Measurements from ENCODE around the gene KIAA0232. TPM values are rescaled to one million over a fixed set of nuclear protein-coding genes. Genes with fewer than 3 reads are reported as not detected.

KIAA0232 gene
- total and polyA plus RNA-seq, 4 donors, result 7.9 to 38.8 (median 20.6) TPM

DNA sequence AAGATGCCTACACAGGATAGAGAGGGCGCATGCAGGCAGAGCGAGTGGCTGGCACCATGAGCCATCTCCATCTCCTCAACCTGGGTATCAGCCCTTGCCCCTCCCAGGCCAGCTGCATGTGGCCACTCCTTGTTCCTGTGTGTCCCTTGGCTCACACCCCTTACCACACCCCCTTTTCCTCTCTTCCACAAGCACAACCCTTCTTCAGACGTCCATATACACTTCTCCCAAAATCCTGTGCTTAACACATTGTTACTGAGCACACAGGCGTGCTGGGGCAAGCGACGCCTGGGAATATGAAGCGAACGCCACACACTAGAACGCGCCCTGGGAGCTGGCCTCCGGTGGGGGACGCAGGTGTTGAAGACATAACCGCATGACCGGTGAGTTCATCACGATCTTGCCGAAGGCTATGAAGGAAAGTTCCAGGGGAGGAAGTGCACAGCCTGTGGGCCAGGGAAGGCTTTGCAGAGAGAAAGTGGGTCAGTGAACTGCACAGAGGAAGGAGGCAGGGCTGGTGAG, 19.1 kb upstream of the KIAA0232 start:
- Histone ChIP-seq H3K4me3 (ENCODE audit: low read length in 2 of 2) (no peak overlapping the region), H3K36me3 (ENCODE audit: control insufficient read depth in 1 of 2, insufficient read depth in 2 of 2, low read length in 1 of 2) (no peaks in the 10 kb centered on the region), H3K27me3 (ENCODE audit: control insufficient read depth in 1 of 2, insufficient read depth in 2 of 2, low read length in 1 of 2) (no peaks in the 10 kb centered on the region), H3K4me1 (ENCODE audit: control insufficient read depth in 1 of 2, insufficient read depth in 2 of 2, low read length in 2 of 2) (no peaks in the 10 kb centered on the region), H3K27ac (ENCODE audit: low read depth in 1 of 2, low read length in 2 of 2) (no peak overlapping the region), H3K9me3 (ENCODE audit: control insufficient read depth, low read length) (no peaks in the 10 kb centered on the region)
- DNase-seq (no peak), ATAC-seq (ENCODE audit: low FRiP score) (no peak)
- intact Hi-C loops (cut with DNase I), result no loop called here
- WGBS, 2 donors, result 81 to 82% methylated on average over 16 of the region's 16 CpGs

- H3K27me3 ChIP-seq (ENCODE audit: control insufficient read depth in 1 of 2, insufficient read depth in 2 of 2, low read length in 1 of 2), result no peaks in the 10 kb centered on the region
- ATAC-seq (ENCODE audit: low FRiP score), result no peak
These were observed 17.4 kb upstream of the KIAA0232 start for GRCh38 chr4:6764976-6765620.

DNA sequence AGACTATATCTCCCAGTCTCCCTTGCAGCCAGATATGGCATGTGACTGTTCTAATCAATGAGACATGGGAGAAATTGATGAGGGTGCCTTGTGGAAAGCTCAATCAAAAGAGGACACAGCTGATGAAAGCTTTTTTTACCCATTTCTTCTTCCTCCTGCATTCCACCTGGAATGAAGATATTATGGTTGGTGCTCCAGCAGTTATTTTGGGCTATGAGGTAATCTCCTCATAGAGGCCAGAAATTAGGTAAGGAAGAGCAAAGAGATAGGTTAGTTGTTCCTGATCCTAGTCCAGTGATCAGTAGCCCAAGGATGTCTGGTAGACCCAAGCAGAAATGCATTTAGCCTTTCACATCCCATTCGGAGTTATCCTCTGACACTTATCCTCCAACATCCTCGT, 16.8 kb upstream of the KIAA0232 start:
- Histone ChIP-seq H3K4me3 (ENCODE audit: low read length in 2 of 2) (no peak overlapping the region), H3K27ac (ENCODE audit: low read depth in 1 of 2, low read length in 2 of 2) (no peak overlapping the region), H3K36me3 (ENCODE audit: control insufficient read depth in 1 of 2, insufficient read depth in 2 of 2, low read length in 1 of 2) (no peaks in the 10 kb centered on the region), H3K27me3 (ENCODE audit: control insufficient read depth in 1 of 2, insufficient read depth in 2 of 2, low read length in 1 of 2) (no peaks in the 10 kb centered on the region), H3K9me3 (ENCODE audit: control insufficient read depth, low read length) (no peaks in the 10 kb centered on the region), H3K4me1 (ENCODE audit: control insufficient read depth in 1 of 2, insufficient read depth in 2 of 2, low read length in 2 of 2) (no peaks in the 10 kb centered on the region)
- DNase-seq (no peak), ATAC-seq (ENCODE audit: low FRiP score) (no peak)
- intact Hi-C loops (cut with DNase I), result no loop called here
- 92 to 94% methylated on average over 2 of the region's 2 CpGs for WGBS, 2 donors

More at GRCh38 chr4:6764976-6765620, 17.4 kb upstream of the KIAA0232 start:
- no peak overlapping the region for H3K27ac ChIP-seq (ENCODE audit: low read depth in 1 of 2, low read length in 2 of 2)
- WGBS, 2 donors, result 83 to 88% methylated on average over 11 of the region's 11 CpGs
- H3K4me3 ChIP-seq (ENCODE audit: low read length in 2 of 2), result no peak overlapping the region
- no peaks in the 10 kb centered on the region for H3K9me3 ChIP-seq (ENCODE audit: control insufficient read depth, low read length)
- no peaks in the 10 kb centered on the region for H3K4me1 ChIP-seq (ENCODE audit: control insufficient read depth in 1 of 2, insufficient read depth in 2 of 2, low read length in 2 of 2)
- intact Hi-C loops (cut with DNase I), result no loop called here
- H3K36me3 ChIP-seq (ENCODE audit: control insufficient read depth in 1 of 2, insufficient read depth in 2 of 2, low read length in 1 of 2), result no peaks in the 10 kb centered on the region
- no peak for DNase-seq

GRCh38 chr4:6767386-6767747, 15.2 kb upstream of the KIAA0232 start:
- Histone ChIP-seq H3K27me3 (ENCODE audit: control insufficient read depth in 1 of 2, insufficient read depth in 2 of 2, low read length in 1 of 2) (no peaks in the 10 kb centered on the region), H3K4me3 (ENCODE audit: low read length in 2 of 2) (no peak overlapping the region), H3K9me3 (ENCODE audit: control insufficient read depth, low read length) (no peaks in the 10 kb centered on the region), H3K4me1 (ENCODE audit: control insufficient read depth in 1 of 2, insufficient read depth in 2 of 2, low read length in 2 of 2) (peaks cover 0 to 2% of the 10 kb centered on the region in 2 donors), H3K36me3 (ENCODE audit: control insufficient read depth in 1 of 2, insufficient read depth in 2 of 2, low read length in 1 of 2) (no peaks in the 10 kb centered on the region), H3K27ac (ENCODE audit: low read depth in 1 of 2, low read length in 2 of 2) (no peak overlapping the region)
- no peak for DNase-seq
- intact Hi-C loops (cut with DNase I), result no loop called here
- WGBS, 2 donors, result 90 to 94% methylated on average over 6 of the region's 6 CpGs
- no peak for ATAC-seq (ENCODE audit: low FRiP score)

DNA sequence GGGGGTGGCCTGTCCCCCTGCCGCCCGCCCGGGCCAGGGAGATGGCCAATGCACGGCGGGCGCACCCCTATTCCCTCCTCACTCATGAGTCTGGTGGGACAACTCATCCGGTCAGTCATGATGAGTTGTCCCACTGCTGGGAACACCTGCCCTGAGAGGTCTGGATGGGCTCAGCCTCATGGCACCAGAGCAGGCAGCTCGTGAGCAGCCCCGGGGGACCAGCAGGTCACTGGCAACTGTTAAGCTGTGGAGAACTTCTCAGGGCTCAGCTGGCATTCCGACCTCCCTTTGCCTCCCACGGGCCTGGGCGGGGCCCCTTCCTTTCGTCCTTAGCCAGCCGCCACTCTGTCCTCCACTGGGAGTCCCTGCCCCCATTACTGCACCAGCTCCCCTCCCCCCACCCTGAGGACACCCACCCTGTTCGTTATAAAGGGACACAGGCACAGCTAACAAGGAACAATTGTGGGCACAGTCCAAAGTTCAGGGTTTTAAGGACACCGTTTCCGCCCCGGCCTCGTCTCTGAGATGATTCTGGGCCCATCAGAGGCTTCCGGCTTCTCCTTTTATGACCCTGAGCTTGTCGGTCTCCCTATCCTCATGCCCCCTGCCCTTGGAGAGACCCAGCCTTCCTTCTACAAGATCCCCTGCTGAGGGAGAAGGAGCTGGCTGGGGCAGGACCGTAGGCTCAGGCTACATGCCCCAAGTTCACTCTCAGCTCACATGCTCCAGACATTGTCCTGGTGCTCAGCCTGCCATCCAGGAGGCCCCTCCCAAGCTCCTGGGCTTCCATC, 14.6 kb upstream of the KIAA0232 start:
- Histone ChIP-seq H3K4me1 (ENCODE audit: control insufficient read depth in 1 of 2, insufficient read depth in 2 of 2, low read length in 2 of 2) (peaks cover 0 to 2% of the 10 kb centered on the region in 2 donors), H3K36me3 (ENCODE audit: control insufficient read depth in 1 of 2, insufficient read depth in 2 of 2, low read length in 1 of 2) (no peaks in the 10 kb centered on the region), H3K27me3 (ENCODE audit: control insufficient read depth in 1 of 2, insufficient read depth in 2 of 2, low read length in 1 of 2) (no peaks in the 10 kb centered on the region), H3K9me3 (ENCODE audit: control insufficient read depth, low read length) (no peaks in the 10 kb centered on the region), H3K4me3 (ENCODE audit: low read length in 2 of 2) (no peak overlapping the region), H3K27ac (ENCODE audit: low read depth in 1 of 2, low read length in 2 of 2) (peak overlapping the region; percentile 7 to 30)
- intact Hi-C loops (cut with DNase I), result no loop called here
- ATAC-seq (ENCODE audit: low FRiP score) (no peak), DNase-seq (no peak)
- 63 to 64% methylated on average over 20 to 22 of the region's 22 CpGs for WGBS, 2 donors

- peak; percentile 72 for ATAC-seq (ENCODE audit: low FRiP score)
- 8% methylated on average over 4 of the region's 4 CpGs for WGBS, 2 donors
These were observed 14.0 kb upstream of the KIAA0232 start for GRCh38 chr4:6768539-6768905.

GRCh38 chr4:6769233-6769988, 13.1 kb upstream of the KIAA0232 start:
- Histone ChIP-seq H3K9me3 (ENCODE audit: control insufficient read depth, low read length) (no peaks in the 10 kb centered on the region), H3K27ac (ENCODE audit: low read depth in 1 of 2, low read length in 2 of 2) (no peak overlapping the region), H3K27me3 (ENCODE audit: control insufficient read depth in 1 of 2, insufficient read depth in 2 of 2, low read length in 1 of 2) (no peaks in the 10 kb centered on the region), H3K4me3 (ENCODE audit: low read length in 2 of 2) (no peak overlapping the region), H3K36me3 (ENCODE audit: control insufficient read depth in 1 of 2, insufficient read depth in 2 of 2, low read length in 1 of 2) (no peaks in the 10 kb centered on the region), H3K4me1 (ENCODE audit: control insufficient read depth in 1 of 2, insufficient read depth in 2 of 2, low read length in 2 of 2) (peaks cover 0 to 2% of the 10 kb centered on the region in 2 donors)
- WGBS, 2 donors, result 89 to 96% methylated on average over 11 of the region's 11 CpGs
- DNase-seq, result no peak
- ATAC-seq (ENCODE audit: low FRiP score), result no peak
- intact Hi-C loops (cut with DNase I), result no loop called here

More at GRCh38 chr4:6768539-6768905, 14.0 kb upstream of the KIAA0232 start:
- Histone ChIP-seq H3K4me1 (ENCODE audit: control insufficient read depth in 1 of 2, insufficient read depth in 2 of 2, low read length in 2 of 2) (peaks cover 0 to 2% of the 10 kb centered on the region in 2 donors), H3K9me3 (ENCODE audit: control insufficient read depth, low read length) (no peaks in the 10 kb centered on the region), H3K27ac (ENCODE audit: low read depth in 1 of 2, low read length in 2 of 2) (peak overlapping the region; percentile 7 to 30), H3K27me3 (ENCODE audit: control insufficient read depth in 1 of 2, insufficient read depth in 2 of 2, low read length in 1 of 2) (no peaks in the 10 kb centered on the region), H3K4me3 (ENCODE audit: low read length in 2 of 2) (no peak overlapping the region), H3K36me3 (ENCODE audit: control insufficient read depth in 1 of 2, insufficient read depth in 2 of 2, low read length in 1 of 2) (no peaks in the 10 kb centered on the region)
- peak in 1 of 2 donors; percentile 76 for DNase-seq
- intact Hi-C loops (cut with DNase I), result no loop called here

DNA sequence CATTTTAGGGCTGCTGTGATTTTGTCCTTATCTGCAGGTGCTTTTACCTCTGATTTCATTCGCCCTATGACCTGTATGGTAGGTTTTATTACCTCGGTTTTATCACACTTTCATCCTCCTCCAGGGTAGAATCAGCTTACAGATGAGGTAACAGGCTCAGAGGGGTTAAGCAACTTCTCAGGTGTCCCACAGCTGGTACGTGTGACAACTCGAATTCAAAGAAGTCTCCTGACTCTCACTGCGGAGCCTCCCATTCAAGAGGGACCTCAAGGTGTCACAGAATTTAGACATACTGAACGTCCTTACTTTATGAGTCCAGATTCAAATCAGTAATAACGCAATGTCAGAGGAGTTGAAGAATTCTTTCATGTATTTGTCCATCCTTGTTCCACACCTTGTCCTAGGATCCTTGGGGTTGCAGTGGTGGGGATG, 12.5 kb upstream of the KIAA0232 start:
- Histone ChIP-seq H3K27me3 (ENCODE audit: control insufficient read depth in 1 of 2, insufficient read depth in 2 of 2, low read length in 1 of 2) (no peaks in the 10 kb centered on the region), H3K9me3 (ENCODE audit: control insufficient read depth, low read length) (no peaks in the 10 kb centered on the region), H3K27ac (ENCODE audit: low read depth in 1 of 2, low read length in 2 of 2) (no peak overlapping the region), H3K4me1 (ENCODE audit: control insufficient read depth in 1 of 2, insufficient read depth in 2 of 2, low read length in 2 of 2) (peaks cover 0 to 2% of the 10 kb centered on the region in 2 donors), H3K4me3 (ENCODE audit: low read length in 2 of 2) (no peak overlapping the region), H3K36me3 (ENCODE audit: control insufficient read depth in 1 of 2, insufficient read depth in 2 of 2, low read length in 1 of 2) (no peaks in the 10 kb centered on the region)
- DNase-seq (no peak), ATAC-seq (ENCODE audit: low FRiP score) (no peak)
- WGBS, 2 donors, result 90 to 93% methylated on average over 7 of the region's 7 CpGs
- intact Hi-C loops (cut with DNase I), result loop anchor here in 1 of 2 donors (5.0 kb wide), 1 partner anchor 38 kb away; no protein-coding TSS in a partner anchor

Measured in aorta (tissue), 5 donors.